ENCODE data around the gene SKI.

DNA sequence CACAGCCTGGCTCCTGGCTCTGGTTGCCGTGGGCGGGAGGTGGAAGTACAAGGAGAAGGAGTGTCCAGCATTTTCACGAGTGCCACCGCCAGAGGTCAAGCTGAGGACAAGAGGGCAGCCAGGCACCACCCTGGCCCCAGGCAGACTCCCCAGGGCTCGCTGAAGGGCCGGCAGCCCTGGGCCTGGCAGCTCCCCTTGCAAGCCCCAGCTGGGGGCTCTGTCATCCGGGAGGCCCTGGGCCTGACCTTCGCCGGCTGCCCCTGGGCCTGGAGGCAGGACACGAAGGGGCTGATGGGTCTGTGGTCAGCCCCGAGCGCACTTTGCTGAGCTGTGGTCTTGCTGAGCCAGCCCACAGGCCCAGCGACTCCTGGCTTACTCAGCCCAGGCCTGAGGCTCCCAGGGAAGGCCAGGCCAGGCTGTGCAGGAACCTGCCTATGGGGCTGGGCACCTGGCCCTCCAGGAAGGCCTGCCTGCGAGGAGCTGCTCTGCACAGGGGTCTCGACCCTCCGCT, 88.4 kb downstream of the SKI start:
- TF ChIP-seq GATA2 (IDR thresholded peaks at IDR 0.05; ENCODE audit: low read depth, low read length) = no peak
- TF ChIP-seq GATA3 (IDR thresholded peaks at IDR 0.05; ENCODE audit: low read depth, low read length) = no peak

Data from SH-SY5Y (cell line).